PC-9 (cell line): ENCODE data around the gene SKI. TPM values are rescaled to one million over a fixed set of nuclear protein-coding genes. Genes with fewer than 3 reads are reported as not detected.
A peak's percentile ranks its signal among the peaks of the same experiment; 100 is the strongest.

ENCODE experiments used
- Bru-seq: library from RNA; stranded (reverse); fragments of 400-500 nt; gene quantifications from one replicate; lab custom pipeline; 2021; lab: Mats Ljungman, UMichigan
- BruChase-seq, 2 experiments: library from RNA; stranded (reverse); fragments of 400-500 nt; gene quantifications; one replicate each; lab custom pipeline; 2021; lab: Mats Ljungman, UMichigan
- BruUV-seq: library from RNA; stranded (reverse); fragments of 400-500 nt; replicated peaks from 2 replicates; lab custom pipeline; 2021; lab: Mats Ljungman, UMichigan
- CTCF ChIA-PET: fragments of 300-600 bp; sonication (Branson Sonifier 250); formaldehyde crosslinking; loops from one replicate; lab custom pipeline; 2022; ENCODE audit warnings: antibody characterized with exemption; lab: Charles Lee
- POLR2A ChIA-PET: fragments of 300-600 bp; sonication (Branson Sonifier 250); formaldehyde crosslinking; loops from one replicate; lab custom pipeline; 2022; ENCODE audit warnings: antibody characterized with exemption; ENCODE audit not compliant: unreplicated experiment; lab: Charles Lee
- DNase-seq, 2 experiments: peaks; one replicate each; pipeline versions ENCODE4 v3.0.0 to v3.0.0-alpha.2; 2015 to 2022; ENCODE audit warnings: mixed read lengths in 1 of 2
- H2AFZ ChIP-seq: fragments of 200-600 bp; sonication (generic); 2 replicates; pipeline ENCODE4 v1.8.1; 2017; ENCODE audit warnings: antibody characterized with exemption
- H3F3A ChIP-seq: fragments of 200-600 bp; sonication (generic); 2 replicates; pipeline ENCODE4 v1.8.1; 2017; ENCODE audit warnings: antibody characterized with exemption, mild to moderate bottlenecking, low read depth; ENCODE audit not compliant: insufficient read depth
- H3K27ac ChIP-seq: fragments of 200-600 bp; sonication (generic); 2 replicates; pipeline ENCODE4 v1.6.1; 2016; ENCODE audit warnings: mixed run types
- H3K27me3 ChIP-seq: fragments of 200-600 bp; sonication (generic); 2 replicates; pipeline ENCODE4 v1.6.1; 2016; ENCODE audit warnings: low read depth, mixed run types; ENCODE audit not compliant: insufficient read depth
- H3K36me3 ChIP-seq: fragments of 200-600 bp; sonication (generic); 2 replicates; pipeline ENCODE4 v1.6.1; 2016; ENCODE audit warnings: low read depth, mixed run types
- H3K4me1 ChIP-seq: fragments of 200-600 bp; sonication (generic); replicated peaks from 2 replicates; pipeline ENCODE4 v1.6.1; 2016; ENCODE audit warnings: mixed run types; ENCODE audit not compliant: insufficient read depth
- H3K4me2 ChIP-seq: fragments of 200-600 bp; sonication (generic); 2 replicates; pipeline ENCODE4 v1.6.1; 2017; ENCODE audit warnings: mixed run types
- H3K4me3 ChIP-seq: fragments of 200-600 bp; sonication (generic); 2 replicates; pipeline ENCODE4 v1.6.1; 2016; ENCODE audit warnings: mixed run types
- H3K79me2 ChIP-seq: fragments of 200-600 bp; sonication (generic); 2 replicates; pipeline ENCODE4 v1.6.1; 2017; ENCODE audit warnings: low read depth, mixed run types
- H3K9me2 ChIP-seq: fragments of 200-600 bp; sonication (generic); 2 replicates; pipeline ENCODE4 v1.8.1; 2017; ENCODE audit warnings: mild to moderate bottlenecking; ENCODE audit not compliant: insufficient read depth
- H3K9me3 ChIP-seq: fragments of 200-600 bp; sonication (generic); 2 replicates; pipeline ENCODE4 v1.8.1; 2016; ENCODE audit warnings: low read depth; ENCODE audit not compliant: insufficient read depth
- H4K20me1 ChIP-seq: fragments of 200-600 bp; sonication (generic); 2 replicates; pipeline ENCODE4 v1.8.1; 2017; ENCODE audit not compliant: insufficient read depth
- EZH2 ChIP-seq: fragments of 200-600 bp; sonication (generic); IDR thresholded peaks from 2 replicates; pipeline ENCODE4 v1.8.0; 2017; ENCODE audit warnings: antibody characterized with exemption, low read depth
- intact Hi-C: fragments of 100-400 bp; cut with micrococcal nuclease; formaldehyde crosslinking; loops from one replicate; pipeline ENCODE4 v1.10.0; 2022; ENCODE audit not compliant: unreplicated experiment
- long read RNA-seq: library from polyadenylated mRNA; stranded (forward); transcript quantifications from one replicate; pipeline ENCODE4 v2.0.0, GENCODE V29; 2022
- total RNA-seq: library from RNA; stranded (reverse); gene quantifications from 2 replicates; pipeline ENCODE4 v1.2.3, GENCODE V29; 2021
- TF ChIP-seq, protein P1 (sequence below): fragments of 200-600 bp; sonication (generic); conservative IDR thresholded peaks from 2 replicates; pipeline ENCODE4 v1.6.1; 2017; ENCODE audit warnings: mixed run types, antibody characterized with exemption, mild to moderate bottlenecking, moderate library complexity

The SKI gene
- total RNA-seq = 36.2 and 39.1 TPM in 2 replicates
- percentile 66 among the genes with signal in this experiment for Bru-seq, nascent RNA
- BruChase-seq, experiment 1, labeled RNA remaining after a 2-hour chase = percentile 77 among the genes with signal in this experiment
- percentile 82 among the genes with signal in this experiment for BruChase-seq, experiment 2, labeled RNA remaining after a 6-hour chase
- long read RNA-seq, full-length matches to known transcripts = 2 of 6 reads
- long read RNA-seq, partial matches to known transcripts = 0 of 6 reads
- long read RNA-seq, other reads (novel, unspliced or antisense) = 4 of 6 reads

GRCh38 chr1:2228157-2228594, at the start of gene SKI:
TSS of gene SKI (plus strand) at chr1:2228319. CDS start at chr1:2228767, 448 bp downstream.
- Histone ChIP-seq H3K79me2 (peaks cover 47% of the 10 kb centered on the region), H4K20me1 (peaks cover 44% of the 10 kb centered on the region), H3K27ac (peak within 1 kb of the TSS; percentile 72), H3K4me1 (peaks cover 19% of the 10 kb centered on the region), H2AFZ (peak within 1 kb of the TSS; percentile 94; the same call in 1 of the 2 replicates), H3F3A (peaks cover 3% of the 10 kb centered on the region; the same call in 1 of the 2 replicates), H3K27me3 (no peaks in the 10 kb centered on the region), H3K9me3 (no peaks in the 10 kb centered on the region), H3K9me2 (no peaks in the 10 kb centered on the region), H3K36me3 (no peaks in the 10 kb centered on the region), H3K4me3 (peak within 1 kb of the TSS; percentile 93), H3K4me2 (peak within 1 kb of the TSS; percentile 99)
- no peak for DNase-seq
- intact Hi-C loops = loop anchor here (5.0 kb wide), 1 partner anchor 84 kb away; no protein-coding TSS in a partner anchor
- TF ChIP-seq, protein P1, sequence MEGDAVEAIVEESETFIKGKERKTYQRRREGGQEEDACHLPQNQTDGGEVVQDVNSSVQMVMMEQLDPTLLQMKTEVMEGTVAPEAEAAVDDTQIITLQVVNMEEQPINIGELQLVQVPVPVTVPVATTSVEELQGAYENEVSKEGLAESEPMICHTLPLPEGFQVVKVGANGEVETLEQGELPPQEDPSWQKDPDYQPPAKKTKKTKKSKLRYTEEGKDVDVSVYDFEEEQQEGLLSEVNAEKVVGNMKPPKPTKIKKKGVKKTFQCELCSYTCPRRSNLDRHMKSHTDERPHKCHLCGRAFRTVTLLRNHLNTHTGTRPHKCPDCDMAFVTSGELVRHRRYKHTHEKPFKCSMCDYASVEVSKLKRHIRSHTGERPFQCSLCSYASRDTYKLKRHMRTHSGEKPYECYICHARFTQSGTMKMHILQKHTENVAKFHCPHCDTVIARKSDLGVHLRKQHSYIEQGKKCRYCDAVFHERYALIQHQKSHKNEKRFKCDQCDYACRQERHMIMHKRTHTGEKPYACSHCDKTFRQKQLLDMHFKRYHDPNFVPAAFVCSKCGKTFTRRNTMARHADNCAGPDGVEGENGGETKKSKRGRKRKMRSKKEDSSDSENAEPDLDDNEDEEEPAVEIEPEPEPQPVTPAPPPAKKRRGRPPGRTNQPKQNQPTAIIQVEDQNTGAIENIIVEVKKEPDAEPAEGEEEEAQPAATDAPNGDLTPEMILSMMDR = no peak
- no peak for TF ChIP-seq EZH2
- POLR2A ChIA-PET = interaction anchor here (0.6 to 1.0 kb wide), 3 partner anchors 20 to 432 kb away, joined by 3 to 9 read pairs (median 3); no protein-coding TSS in a partner anchor
- CTCF ChIA-PET = interaction anchor here (0.6 kb wide), 1 partner anchor 29 kb away, joined by 4 read pairs; no protein-coding TSS in a partner anchor
- BruUV-seq = no TSS peak

DNA sequence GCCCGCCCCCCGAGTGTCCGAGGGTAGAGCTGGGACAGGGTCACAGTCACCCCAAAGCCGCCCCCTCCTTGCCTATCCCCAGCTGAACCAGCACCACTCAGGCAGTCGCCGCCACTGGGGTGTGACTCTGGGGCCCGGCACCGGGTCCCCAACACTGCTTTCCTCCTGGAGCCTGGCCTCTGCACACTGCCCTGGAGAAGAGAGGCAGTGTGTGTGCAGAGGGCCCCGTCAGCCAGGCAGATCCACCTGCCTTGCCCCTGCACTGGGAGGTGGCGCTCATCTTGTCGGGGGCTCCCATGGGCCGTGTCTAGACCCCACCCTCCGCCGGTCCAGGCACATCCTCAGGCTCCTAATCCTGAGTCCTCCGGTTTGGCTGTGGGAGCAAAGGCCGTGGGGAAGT, 49.2 kb upstream of the SKI start:
- intact Hi-C loops = no loop called here
- no peak for DNase-seq
- Histone ChIP-seq H3K9me3 (no peaks in the 10 kb centered on the region), H3K4me2 (no peak overlapping the region), H3K27ac (no peak overlapping the region), H2AFZ (no peak overlapping the region), H3K36me3 (no peaks in the 10 kb centered on the region), H3K4me1 (no peaks in the 10 kb centered on the region), H3K79me2 (no peaks in the 10 kb centered on the region), H3K9me2 (no peaks in the 10 kb centered on the region), H3K4me3 (no peak overlapping the region), H3F3A (peaks cover 3% of the 10 kb centered on the region; the same call in 1 of the 2 replicates), H3K27me3 (no peaks in the 10 kb centered on the region), H4K20me1 (no peaks in the 10 kb centered on the region)
- ChIA-PET CTCF (no interaction called here), POLR2A (no interaction called here)
- BruUV-seq = no TSS peak
- TF ChIP-seq EZH2 = no peak
- TF ChIP-seq, protein P1 = no peak

DNA sequence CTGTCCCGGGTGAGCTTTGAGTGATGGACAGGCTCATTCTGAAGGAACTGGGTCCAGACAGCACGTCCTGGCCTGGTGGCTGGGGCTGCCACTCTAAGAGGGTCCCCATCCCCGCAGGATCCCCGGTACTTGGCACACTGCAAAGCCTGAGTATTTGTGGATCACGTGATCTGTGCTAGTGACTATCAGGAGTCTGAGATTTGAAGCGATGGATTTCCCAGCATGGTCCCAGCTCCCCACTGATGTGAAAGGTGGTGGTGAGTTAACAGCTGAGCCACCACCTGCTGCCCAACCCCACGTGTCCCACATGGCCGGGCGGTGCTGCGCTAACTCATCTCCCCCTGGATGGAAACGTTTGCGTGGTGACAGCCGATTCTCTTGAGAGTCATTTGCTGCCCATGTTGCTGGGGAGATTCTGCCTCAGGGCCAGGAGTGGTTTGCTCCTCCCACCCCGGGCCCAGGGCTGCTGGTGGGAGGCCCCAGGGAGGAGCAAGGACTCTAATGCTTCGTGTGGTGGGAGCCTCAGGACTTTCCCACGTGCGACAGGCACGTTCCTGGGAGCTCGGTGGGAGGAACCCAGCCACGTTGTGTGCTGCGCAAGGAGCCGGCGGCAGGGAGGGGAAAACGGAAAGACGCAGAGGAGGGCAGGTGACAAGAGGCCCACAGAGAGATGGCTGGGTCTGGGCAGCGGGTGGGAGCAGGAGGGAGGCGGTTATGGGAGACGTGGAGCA, 48.7 kb upstream of the SKI start:
- no TSS peak for BruUV-seq
- ChIA-PET CTCF (no interaction called here), POLR2A (no interaction called here)

More for the DNA sequence above, 48.7 kb upstream of the SKI start:
- no peaks in the 10 kb centered on the region for H4K20me1 ChIP-seq
- intact Hi-C loops = no loop called here
- H3K4me2 ChIP-seq = no peak overlapping the region
- no peak overlapping the region for H3K4me3 ChIP-seq
- no peaks in the 10 kb centered on the region for H3K79me2 ChIP-seq
- TF ChIP-seq, protein P1 = no peak
- no peak for TF ChIP-seq EZH2
- no peak overlapping the region for H3K27ac ChIP-seq
- no peak overlapping the region for H2AFZ ChIP-seq
- H3K27me3 ChIP-seq = no peaks in the 10 kb centered on the region
- DNase-seq = no peak
- no peaks in the 10 kb centered on the region for H3K4me1 ChIP-seq
- H3K9me2 ChIP-seq = no peaks in the 10 kb centered on the region
- no peaks in the 10 kb centered on the region for H3K9me3 ChIP-seq
- H3F3A ChIP-seq = peaks cover 8% of the 10 kb centered on the region; the same call in 1 of the 2 replicates
- H3K36me3 ChIP-seq = no peaks in the 10 kb centered on the region
